Caco-2 (cell line): ENCODE results near the gene APOL5. TPM values are rescaled to one million over a fixed set of nuclear protein-coding genes. Genes with fewer than 3 reads are reported as not detected.

ENCODE experiments used
- BruUV-seq: library from RNA; stranded (reverse); fragments of 400-500 nt; replicated peaks from 2 replicates; lab custom pipeline; 2021; lab: Mats Ljungman, UMichigan
- CTCF ChIA-PET: fragments of 300-600 bp; sonication (Branson Sonifier 250); formaldehyde crosslinking; loops from one replicate; lab custom pipeline; 2022; ENCODE audit warnings: antibody characterized with exemption; lab: Charles Lee
- POLR2A ChIA-PET: fragments of 300-600 bp; sonication (Branson Sonifier 250); formaldehyde crosslinking; loops from one replicate; lab custom pipeline; 2022; ENCODE audit warnings: antibody characterized with exemption; lab: Charles Lee
- DNase-seq, 2 experiments: peaks; one replicate each; pipeline versions ENCODE4 v3.0.0 to v3.0.0-alpha.2; 2020 to 2022
- H3K27me3 ChIP-seq: replicated peaks from 2 replicates; pipeline ENCODE4 v1.6.0; 2011; ENCODE audit warnings: low read length; ENCODE audit not compliant: control insufficient read depth, insufficient read depth
- H3K36me3 ChIP-seq: 2 replicates; pipeline ENCODE4 v1.5.1; 2011; ENCODE audit warnings: low read length; ENCODE audit not compliant: control insufficient read depth, insufficient read depth
- H3K4me1 ChIP-seq: fragments of 250-450 bp; sonication (Bioruptor Pico); 2 replicates; pipeline ENCODE4 v1.5.1; 2020; ENCODE audit warnings: mild to moderate bottlenecking
- H3K4me3 ChIP-seq: 2 replicates; pipeline ENCODE4 v1.5.1; 2011; ENCODE audit warnings: low read depth, mild to moderate bottlenecking, control low read depth, low read length
- H3K9me3 ChIP-seq: fragments of 250-450 bp; sonication (Bioruptor Pico); 2 replicates; pipeline ENCODE4 v1.5.1; 2020; ENCODE audit warnings: mild to moderate bottlenecking, moderate library complexity
- H3K27ac Mint-ChIP-seq: one replicate; pipeline ENCODE4 v1.8.0; 2022; ENCODE audit warnings: mixed read lengths; ENCODE audit not compliant: unreplicated experiment
- H3K27me3 Mint-ChIP-seq: one replicate; pipeline ENCODE4 v1.8.0; 2022; ENCODE audit warnings: mixed read lengths; ENCODE audit not compliant: insufficient read depth, unreplicated experiment
- H3K36me3 Mint-ChIP-seq: one replicate; pipeline ENCODE4 v1.8.0; 2022; ENCODE audit warnings: mild to moderate bottlenecking, mixed read lengths; ENCODE audit not compliant: insufficient read depth, unreplicated experiment
- H3K4me1 Mint-ChIP-seq: one replicate; pipeline ENCODE4 v1.8.0; 2022; ENCODE audit warnings: low read depth, mixed read lengths; ENCODE audit not compliant: unreplicated experiment
- H3K4me3 Mint-ChIP-seq: one replicate; pipeline ENCODE4 v1.8.0; 2022; ENCODE audit warnings: mild to moderate bottlenecking, moderate library complexity, mixed read lengths; ENCODE audit not compliant: unreplicated experiment
- H3K9me3 Mint-ChIP-seq: one replicate; pipeline ENCODE4 v1.8.0; 2022; ENCODE audit warnings: mixed read lengths; ENCODE audit not compliant: unreplicated experiment
- CTCF ChIP-seq, 2 experiments: fragments of 200-600 bp in 1 of 2; IDR thresholded peaks; 1 replicate in 1 of 2; 2 replicates in 1 of 2; pipeline versions ENCODE4 v1.5.1 to v1.8.0; 2011 to 2022; ENCODE audit warnings: antibody characterized with exemption in 1 of 2, control low read depth in 1 of 2, inconsistent platforms in 1 of 2, low read depth in 1 of 2, low read length in 1 of 2, mild to moderate bottlenecking in 1 of 2, moderate library complexity in 1 of 2; ENCODE audit not compliant: insufficient read depth in 1 of 2, severe bottlenecking in 1 of 2, unreplicated experiment in 1 of 2
- intact Hi-C: fragments of 100-400 bp; cut with micrococcal nuclease; formaldehyde crosslinking; loops from one replicate; pipeline ENCODE4 v1.10.0; 2022; ENCODE audit not compliant: unreplicated experiment
- total RNA-seq: library from RNA; stranded (reverse); gene quantifications from 2 replicates; pipeline ENCODE4 v1.2.3, GENCODE V29; 2022

Gene APOL5
- total RNA-seq, 1 experiment from 2014 or later: not detected

GRCh38 chr22:35687461-35687860 is 30.2 kb upstream of the APOL5 start:
- Mint-ChIP-seq H3K36me3 (no peaks in the 10 kb centered on the region), H3K27ac (no peak overlapping the region), H3K27me3 (peaks cover 6% of the 10 kb centered on the region), H3K4me3 (no peak overlapping the region), H3K9me3 (peaks cover 12% of the 10 kb centered on the region), H3K4me1 (no peaks in the 10 kb centered on the region)
- no peak for DNase-seq
- Histone ChIP-seq H3K4me3 (no peak overlapping the region), H3K36me3 (no peaks in the 10 kb centered on the region), H3K4me1 (no peaks in the 10 kb centered on the region), H3K27me3 (no peaks in the 10 kb centered on the region), H3K9me3 (no peaks in the 10 kb centered on the region)
- intact Hi-C loops: no loop called here
- CTCF ChIA-PET: no interaction called here
- POLR2A ChIA-PET: no interaction called here
- no peak for TF ChIP-seq CTCF (IDR thresholded peaks at IDR 0.05; ENCODE audit: insufficient read depth in 1 of 2, low read depth in 1 of 2, low read length in 1 of 2, severe bottlenecking in 1 of 2, unreplicated experiment in 1 of 2)
- no TSS peak for BruUV-seq

- Mint-ChIP-seq H3K9me3 (no peaks in the 10 kb centered on the region), H3K27ac (no peak overlapping the region), H3K4me3 (no peak overlapping the region), H3K36me3 (no peaks in the 10 kb centered on the region), H3K27me3 (peaks cover 4% of the 10 kb centered on the region), H3K4me1 (no peaks in the 10 kb centered on the region)
- POLR2A ChIA-PET: no interaction called here
- Histone ChIP-seq H3K36me3 (no peaks in the 10 kb centered on the region), H3K27me3 (no peaks in the 10 kb centered on the region), H3K9me3 (no peaks in the 10 kb centered on the region), H3K4me1 (no peaks in the 10 kb centered on the region), H3K4me3 (no peak overlapping the region)
- no peak for DNase-seq
- CTCF ChIA-PET: no interaction called here
- BruUV-seq: no TSS peak
- TF ChIP-seq CTCF (IDR thresholded peaks at IDR 0.05; ENCODE audit: insufficient read depth in 1 of 2, low read depth in 1 of 2, low read length in 1 of 2, severe bottlenecking in 1 of 2, unreplicated experiment in 1 of 2): no peak
- intact Hi-C loops: no loop called here
Measured at GRCh38 chr22:35688913-35689675, 28.6 kb upstream of the APOL5 start.

- no TSS peak for BruUV-seq
- ChIA-PET CTCF (no interaction called here), POLR2A (no interaction called here)
- H3K36me3 Mint-ChIP-seq: no peaks in the 10 kb centered on the region
- no peaks in the 10 kb centered on the region for H3K9me3 Mint-ChIP-seq
- Histone ChIP-seq H3K4me3 (no peak overlapping the region), H3K27me3 (no peaks in the 10 kb centered on the region), H3K4me1 (no peaks in the 10 kb centered on the region), H3K9me3 (no peaks in the 10 kb centered on the region), H3K36me3 (no peaks in the 10 kb centered on the region)
- no peak for TF ChIP-seq CTCF (IDR thresholded peaks at IDR 0.05; ENCODE audit: insufficient read depth in 1 of 2, low read depth in 1 of 2, low read length in 1 of 2, severe bottlenecking in 1 of 2, unreplicated experiment in 1 of 2)
- H3K4me1 Mint-ChIP-seq: no peaks in the 10 kb centered on the region
- H3K27ac Mint-ChIP-seq: no peak overlapping the region
- DNase-seq: no peak
- no peak overlapping the region for H3K4me3 Mint-ChIP-seq
- intact Hi-C loops: no loop called here
- H3K27me3 Mint-ChIP-seq: peaks cover 4% of the 10 kb centered on the region
Measured at GRCh38 chr22:35690001-35690400, 27.7 kb upstream of the APOL5 start.
